Nephron (organoid): ENCODE data around the gene SBF2.

ENCODE experiments used
- H3K27ac Mint-ChIP-seq, 3 experiments: 2 replicates each; pipeline ENCODE4 v1.8.0; 2020; ENCODE audit warnings: mixed read lengths in 3 of 3, mild to moderate bottlenecking in 2 of 3, moderate library complexity in 1 of 3
- H3K27me3 Mint-ChIP-seq: 2 replicates; pipeline ENCODE4 v1.8.0; 2021; ENCODE audit warnings: low read depth, mild to moderate bottlenecking, moderate library complexity, mixed read lengths
- H3K36me3 Mint-ChIP-seq: 2 replicates; pipeline ENCODE4 v1.8.0; 2020; ENCODE audit warnings: low read depth, mixed read lengths
- H3K4me1 Mint-ChIP-seq: 2 replicates; pipeline ENCODE4 v1.8.0; 2020; ENCODE audit warnings: mixed read lengths
- H3K4me3 Mint-ChIP-seq, 3 experiments: 2 replicates each; pipeline ENCODE4 v1.8.0; 2020; ENCODE audit warnings: mild to moderate bottlenecking in 3 of 3, mixed read lengths in 3 of 3, moderate library complexity in 2 of 3
- H3K9me3 Mint-ChIP-seq: 2 replicates; pipeline ENCODE4 v1.8.0; 2020; ENCODE audit warnings: mixed read lengths
- TF ChIP-seq, protein P1 (sequence below), 3 experiments: fragments of 200-600 bp; sonication (generic); IDR thresholded peaks; one replicate each; pipeline ENCODE4 v1.5.0; 2021; ENCODE audit warnings: antibody characterized with exemption in 3 of 3; ENCODE audit not compliant: unreplicated experiment in 3 of 3

SBF2 gene

DNA sequence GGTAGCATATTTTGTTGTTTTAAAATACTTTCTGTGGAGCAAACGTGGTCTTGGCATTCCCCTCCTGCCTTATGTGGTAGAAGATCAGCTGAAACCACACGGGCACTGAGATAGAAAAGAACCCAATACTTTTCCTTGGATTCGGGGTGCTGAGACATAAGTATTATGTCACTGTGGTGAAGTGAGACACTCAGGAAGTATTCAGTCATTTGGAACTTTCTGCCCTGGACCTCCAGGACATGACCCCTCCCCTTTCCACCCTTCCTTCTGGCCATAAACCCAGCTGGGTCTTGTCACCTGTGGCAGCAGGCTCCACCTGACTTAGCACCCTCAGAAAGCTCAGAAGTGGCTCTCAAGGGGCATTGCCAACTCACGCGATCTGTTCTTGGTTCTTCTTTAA, 506.8 kb downstream of the SBF2 start:
- H3K36me3 Mint-ChIP-seq: peaks cover 67% of the 10 kb centered on the region
- H3K4me3 Mint-ChIP-seq: no peak overlapping the region
- TF ChIP-seq, protein P1, sequence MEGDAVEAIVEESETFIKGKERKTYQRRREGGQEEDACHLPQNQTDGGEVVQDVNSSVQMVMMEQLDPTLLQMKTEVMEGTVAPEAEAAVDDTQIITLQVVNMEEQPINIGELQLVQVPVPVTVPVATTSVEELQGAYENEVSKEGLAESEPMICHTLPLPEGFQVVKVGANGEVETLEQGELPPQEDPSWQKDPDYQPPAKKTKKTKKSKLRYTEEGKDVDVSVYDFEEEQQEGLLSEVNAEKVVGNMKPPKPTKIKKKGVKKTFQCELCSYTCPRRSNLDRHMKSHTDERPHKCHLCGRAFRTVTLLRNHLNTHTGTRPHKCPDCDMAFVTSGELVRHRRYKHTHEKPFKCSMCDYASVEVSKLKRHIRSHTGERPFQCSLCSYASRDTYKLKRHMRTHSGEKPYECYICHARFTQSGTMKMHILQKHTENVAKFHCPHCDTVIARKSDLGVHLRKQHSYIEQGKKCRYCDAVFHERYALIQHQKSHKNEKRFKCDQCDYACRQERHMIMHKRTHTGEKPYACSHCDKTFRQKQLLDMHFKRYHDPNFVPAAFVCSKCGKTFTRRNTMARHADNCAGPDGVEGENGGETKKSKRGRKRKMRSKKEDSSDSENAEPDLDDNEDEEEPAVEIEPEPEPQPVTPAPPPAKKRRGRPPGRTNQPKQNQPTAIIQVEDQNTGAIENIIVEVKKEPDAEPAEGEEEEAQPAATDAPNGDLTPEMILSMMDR (IDR thresholded peaks at IDR 0.05; ENCODE audit: unreplicated experiment in 3 of 3): no peak
- H3K27me3 Mint-ChIP-seq: no peaks in the 10 kb centered on the region
- peak overlapping the region; percentile 20 to 61 (median 56) for H3K27ac Mint-ChIP-seq
- peaks cover 19% of the 10 kb centered on the region for H3K4me1 Mint-ChIP-seq
- no peaks in the 10 kb centered on the region for H3K9me3 Mint-ChIP-seq

DNA sequence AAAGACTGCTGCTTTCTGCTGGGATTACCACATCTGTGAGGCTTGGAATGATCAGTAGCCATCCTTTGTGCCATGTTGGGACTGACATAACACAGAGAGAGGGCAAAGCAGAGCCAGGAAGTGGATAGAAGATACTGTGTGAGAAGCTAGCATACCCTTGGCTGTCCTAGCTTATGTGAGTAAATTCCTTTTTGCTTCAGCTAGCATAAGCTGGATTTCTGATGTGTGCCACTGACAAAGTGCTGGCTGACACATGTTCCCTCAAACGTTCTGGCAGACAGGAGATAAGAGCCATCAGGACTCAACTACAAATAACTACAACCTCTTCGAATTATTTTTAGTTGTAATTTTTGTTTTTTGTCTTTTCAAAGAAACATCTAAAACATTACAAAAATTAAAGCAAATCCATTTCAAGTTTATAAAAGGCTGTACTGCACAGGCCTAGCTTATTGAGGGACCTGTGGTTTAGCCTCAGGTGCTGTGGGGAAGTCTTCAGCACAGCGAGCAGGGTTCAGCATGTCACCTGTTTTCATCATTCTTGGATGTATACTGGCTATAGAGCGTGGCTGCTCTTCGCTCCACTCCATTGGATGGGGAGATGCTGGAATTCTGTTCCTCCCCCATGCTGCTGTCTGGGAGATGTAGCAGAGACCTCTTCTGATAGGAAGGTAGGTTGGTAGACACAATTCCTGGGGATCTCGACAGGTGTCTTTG, 509.3 kb downstream of the SBF2 start:
- H3K9me3 Mint-ChIP-seq: no peaks in the 10 kb centered on the region
- TF ChIP-seq, protein P1 (IDR thresholded peaks at IDR 0.05; ENCODE audit: unreplicated experiment in 3 of 3): no peak
- H3K4me3 Mint-ChIP-seq: no peak overlapping the region
- H3K27me3 Mint-ChIP-seq: no peaks in the 10 kb centered on the region
- H3K36me3 Mint-ChIP-seq: peaks cover 74% of the 10 kb centered on the region
- no peak overlapping the region for H3K27ac Mint-ChIP-seq
- H3K4me1 Mint-ChIP-seq: peaks cover 19% of the 10 kb centered on the region

DNA sequence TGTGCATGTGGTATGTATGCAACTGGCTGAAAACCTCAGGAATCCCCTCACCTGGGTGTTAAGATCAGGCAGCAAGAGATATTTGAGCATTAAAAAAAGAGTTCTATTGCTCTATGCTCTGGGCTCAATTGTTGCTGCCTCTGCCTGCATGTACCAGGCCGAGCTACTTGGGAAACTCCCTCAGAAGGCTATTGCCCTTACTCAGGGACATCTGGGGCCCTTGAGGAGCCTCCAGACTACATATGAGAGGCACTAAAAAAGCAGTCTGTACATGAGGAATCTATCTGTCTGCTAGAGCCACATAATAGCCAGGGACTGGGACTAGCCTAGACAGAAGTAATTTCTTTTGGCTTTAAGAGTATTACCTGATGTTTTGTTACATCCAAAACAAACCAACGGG, 510.0 kb downstream of the SBF2 start:
- H3K9me3 Mint-ChIP-seq: no peaks in the 10 kb centered on the region
- TF ChIP-seq, protein P1 (IDR thresholded peaks at IDR 0.05; ENCODE audit: unreplicated experiment in 3 of 3): no peak
- H3K36me3 Mint-ChIP-seq: peaks cover 70% of the 10 kb centered on the region
- H3K4me3 Mint-ChIP-seq: no peak overlapping the region
- no peaks in the 10 kb centered on the region for H3K27me3 Mint-ChIP-seq
- H3K27ac Mint-ChIP-seq: peak overlapping the region in 1 of 3 experiments; percentile 80
- peaks cover 19% of the 10 kb centered on the region for H3K4me1 Mint-ChIP-seq

DNA sequence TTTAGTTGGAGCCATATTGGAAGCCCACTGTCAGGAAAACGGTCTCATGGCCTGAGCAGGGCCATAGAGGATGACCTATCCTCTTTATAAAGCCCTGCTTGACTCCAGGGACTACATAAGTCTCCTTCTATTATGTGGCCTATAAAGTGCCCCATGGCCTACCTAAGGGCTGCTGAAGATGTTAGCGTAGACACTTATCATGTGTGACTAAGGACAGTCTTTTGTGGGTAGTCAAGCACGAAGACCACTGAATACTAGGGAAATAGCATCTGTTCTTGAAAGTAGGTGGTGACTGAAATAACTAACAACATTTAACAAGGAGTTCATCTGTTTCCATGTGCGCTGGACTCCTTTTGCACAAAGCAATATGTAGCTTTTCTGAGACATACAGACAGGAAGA, 513.1 kb downstream of the SBF2 start:
- peaks cover 62% of the 10 kb centered on the region for H3K36me3 Mint-ChIP-seq
- no peaks in the 10 kb centered on the region for H3K27me3 Mint-ChIP-seq
- no peak overlapping the region for H3K27ac Mint-ChIP-seq
- no peaks in the 10 kb centered on the region for H3K9me3 Mint-ChIP-seq
- H3K4me3 Mint-ChIP-seq: no peak overlapping the region
- TF ChIP-seq, protein P1 (IDR thresholded peaks at IDR 0.05; ENCODE audit: unreplicated experiment in 3 of 3): no peak
- H3K4me1 Mint-ChIP-seq: peaks cover 9% of the 10 kb centered on the region

DNA sequence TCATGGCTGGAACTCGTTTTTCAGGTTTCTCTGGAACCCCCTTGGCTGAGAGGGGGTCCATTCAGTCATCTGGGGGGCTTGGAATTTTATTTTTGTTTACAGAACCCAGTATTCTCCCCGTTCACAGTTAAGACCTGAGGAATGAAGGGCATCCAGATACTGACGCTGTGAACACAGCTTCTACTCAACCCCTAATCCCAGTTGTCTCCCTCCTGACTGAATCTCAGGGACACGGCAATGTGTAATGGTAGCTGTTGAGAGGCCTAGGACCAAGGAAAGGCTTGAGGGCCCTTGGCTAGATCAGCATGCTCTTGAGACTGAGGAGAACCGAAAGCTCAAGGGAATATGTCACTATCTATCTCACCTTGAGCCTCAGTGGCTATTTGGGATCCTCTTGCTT, 516.5 kb downstream of the SBF2 start:
- no peak overlapping the region for H3K4me3 Mint-ChIP-seq

More for the DNA sequence above, 516.5 kb downstream of the SBF2 start:
- Mint-ChIP-seq H3K27ac (no peak overlapping the region), H3K4me1 (peaks cover 20% of the 10 kb centered on the region), H3K9me3 (no peaks in the 10 kb centered on the region), H3K27me3 (no peaks in the 10 kb centered on the region), H3K36me3 (peaks cover 52% of the 10 kb centered on the region)
- TF ChIP-seq, protein P1 (IDR thresholded peaks at IDR 0.05; ENCODE audit: unreplicated experiment in 3 of 3): no peak
